ENCODE results near the gene DYNLT2B.
A peak's percentile ranks its signal among the peaks of the same experiment; 100 is the strongest.
"Not testable (repeated sequence)": the region's sequence is repeated elsewhere in the genome, so short reads cannot be mapped to it uniquely, and the experiment has no call there.

The DYNLT2B gene

GRCh38 chr3:196326936-196327335 is 8.9 kb upstream of the DYNLT2B start:
- DNase-seq (ENCODE audit: low read depth in 3 of 3), result no peak

- DNase-seq (ENCODE audit: low read depth in 3 of 3), result no peak
Measured at GRCh38 chr3:196323691-196324090, 5.7 kb upstream of the DYNLT2B start.

GRCh38 chr3:196323016-196323415 is 5.0 kb upstream of the DYNLT2B start:
- DNase-seq (ENCODE audit: low read depth in 3 of 3), result no peak

GRCh38 chr3:196321162-196321561 is 3.1 kb upstream of the DYNLT2B start:
- no peak for DNase-seq (ENCODE audit: low read depth in 3 of 3)

GRCh38 chr3:196320137-196320536 is 2.1 kb upstream of the DYNLT2B start:
- no peak for DNase-seq (ENCODE audit: low read depth in 3 of 3)

- not testable (repeated sequence) for DNase-seq (ENCODE audit: low read depth in 3 of 3)
Measured at GRCh38 chr3:196316799-196317686, 997 bp downstream of the DYNLT2B start.

GRCh38 chr3:196315821-196316220 is 2.2 kb downstream of the DYNLT2B start:
- no peak for DNase-seq (ENCODE audit: low read depth in 3 of 3)

GRCh38 chr3:196314597-196314996 is 3.4 kb downstream of the DYNLT2B start:
- no peak for DNase-seq (ENCODE audit: low read depth in 3 of 3)

GRCh38 chr3:196314086-196314485 is 4.0 kb downstream of the DYNLT2B start:
- DNase-seq (ENCODE audit: low read depth in 3 of 3), result not testable (repeated sequence)

- not testable (repeated sequence) for DNase-seq (ENCODE audit: low read depth in 3 of 3)
Measured at GRCh38 chr3:196302960-196303359, 15.1 kb downstream of the DYNLT2B start.

GRCh38 chr3:196302551-196302950 is 15.5 kb downstream of the DYNLT2B start:
- not testable (repeated sequence) for DNase-seq (ENCODE audit: low read depth in 3 of 3)

- DNase-seq (ENCODE audit: low read depth in 3 of 3), result no peak
Measured at GRCh38 chr3:196298521-196298920, 19.5 kb downstream of the DYNLT2B start.

- no peak for DNase-seq (ENCODE audit: low read depth in 3 of 3)
Measured at GRCh38 chr3:196292286-196292923, 25.6 kb downstream of the DYNLT2B start.

- no peak for DNase-seq (ENCODE audit: low read depth in 3 of 3)
Measured at GRCh38 chr3:196288141-196288460, 29.9 kb downstream of the DYNLT2B start.

- peak; percentile 55 to 79 (median 65) for DNase-seq (ENCODE audit: low read depth in 3 of 3)
Measured at GRCh38 chr3:196287440-196288140, 30.4 kb downstream of the DYNLT2B start, which contains the start of gene PCYT1A. TSS of gene PCYT1A (minus strand) at chr3:196287726. CDS start at chr3:196270531, 17,195 bp downstream.

- no peak for DNase-seq (ENCODE audit: low read depth in 3 of 3)
Measured at GRCh38 chr3:196287090-196287439, 31.0 kb downstream of the DYNLT2B start.

GRCh38 chr3:196284396-196284795 is 33.6 kb downstream of the DYNLT2B start:
- DNase-seq (ENCODE audit: low read depth in 3 of 3), result no peak

- DNase-seq (ENCODE audit: low read depth in 3 of 3), result no peak
Measured at GRCh38 chr3:196281962-196282361, 36.1 kb downstream of the DYNLT2B start.

- DNase-seq (ENCODE audit: low read depth in 3 of 3), result no peak
Measured at GRCh38 chr3:196280689-196281440, 37.2 kb downstream of the DYNLT2B start.

- no peak for DNase-seq (ENCODE audit: low read depth in 3 of 3)
Measured at GRCh38 chr3:196275126-196275525, 42.9 kb downstream of the DYNLT2B start.

GRCh38 chr3:196274585-196274984 is 43.5 kb downstream of the DYNLT2B start:
- DNase-seq (ENCODE audit: low read depth in 3 of 3), result peak; percentile 40 to 66 (median 45)

- DNase-seq (ENCODE audit: low read depth in 3 of 3), result no peak
Measured at GRCh38 chr3:196273655-196274054, 44.4 kb downstream of the DYNLT2B start.

All from stimulated activated CD4-positive, alpha-beta T cell treated with anti-CD3 and anti-CD28 coated beads, TNF-alpha, amount 100 ng/mL, for 24 hours (primary cell).